IMR-90 (cell line): ENCODE data around the gene NQO2. TPM values are rescaled to one million over a fixed set of nuclear protein-coding genes. Genes with fewer than 3 reads are reported as not detected.

ENCODE experiments used
- ATAC-seq: fragments of 200-7000 bp; cut with Tn5 transposase; 2 replicates; pipeline ENCODE4 v1.9.1; 2020; ENCODE audit warnings: low read depth, mild to moderate bottlenecking, moderate library complexity
- BruUV-seq: library from RNA; stranded (reverse); fragments of 400-500 nt; replicated peaks from 2 replicates; lab custom pipeline; 2021; lab: Mats Ljungman, UMichigan
- CTCF ChIA-PET: fragments of 300-600 bp; formaldehyde crosslinking; extraction: SDS; loops from one replicate; lab custom pipeline; 2021; ENCODE audit warnings: antibody characterized with exemption; lab: Yijun Ruan, JAX
- POLR2A ChIA-PET: fragments of 300-600 bp; sonication (Branson Sonifier 250); formaldehyde crosslinking; loops from one replicate; lab custom pipeline; 2022; ENCODE audit warnings: antibody characterized with exemption; ENCODE audit not compliant: unreplicated experiment; lab: Charles Lee
- DNase-seq: peaks from one replicate; pipeline ENCODE4 v3.0.0; 2013
- H2AFZ ChIP-seq: replicated peaks from 2 replicates; pipeline ENCODE3; 2013; ENCODE audit warnings: low read length, mild to moderate bottlenecking; ENCODE audit not compliant: poor library complexity
- H2AK5ac ChIP-seq: 2 replicates; pipeline ENCODE4 v1.6.1; 2013; ENCODE audit warnings: low read depth, low read length, inconsistent platforms
- H2AK9ac ChIP-seq: replicated peaks from 2 replicates; pipeline ENCODE3; 2013; ENCODE audit warnings: mild to moderate bottlenecking, low read depth, low read length, moderate library complexity; ENCODE audit not compliant: poor library complexity
- H2BK120ac ChIP-seq: 2 replicates; pipeline ENCODE4 v1.6.1; 2013; ENCODE audit warnings: low read depth, low read length, inconsistent platforms
- H2BK15ac ChIP-seq: 3 replicates; pipeline ENCODE4 v1.6.1; 2013; ENCODE audit warnings: low read depth, low read length, inconsistent platforms
- H2BK20ac ChIP-seq: 2 replicates; pipeline ENCODE4 v1.6.1; 2013; ENCODE audit warnings: low read depth, mild to moderate bottlenecking, inconsistent platforms, low read length, moderate library complexity
- H2BK5ac ChIP-seq: 2 replicates; pipeline ENCODE4 v1.6.1; 2013; ENCODE audit warnings: mild to moderate bottlenecking, low read depth, low read length, inconsistent platforms; ENCODE audit not compliant: poor library complexity, severe bottlenecking
- H3K14ac ChIP-seq: replicated peaks from 2 replicates; pipeline ENCODE4 v1.6.1; 2013; ENCODE audit warnings: low read depth, low read length, inconsistent platforms
- H3K18ac ChIP-seq: 2 replicates; pipeline ENCODE4 v1.6.1; 2013; ENCODE audit warnings: low read depth, low read length, control low read depth
- H3K23ac ChIP-seq: 2 replicates; pipeline ENCODE4 v1.6.1; 2013; ENCODE audit warnings: low read depth, low read length, inconsistent platforms
- H3K27ac ChIP-seq: 2 replicates; pipeline ENCODE4 v1.5.1; 2013; ENCODE audit warnings: mild to moderate bottlenecking, control low read depth, low read length; ENCODE audit not compliant: insufficient read depth
- H3K27me3 ChIP-seq: 2 replicates; pipeline ENCODE4 v1.6.1; 2013; ENCODE audit warnings: low read length; ENCODE audit not compliant: control insufficient read depth, insufficient read depth
- H3K36me3 ChIP-seq: 2 replicates; pipeline ENCODE4 v1.6.1; 2013; ENCODE audit warnings: low read length, mixed read lengths; ENCODE audit not compliant: control insufficient read depth, insufficient read depth
- H3K4ac ChIP-seq: 2 replicates; pipeline ENCODE4 v1.6.1; 2013; ENCODE audit warnings: low read depth, low read length, inconsistent platforms
- H3K4me1 ChIP-seq: 2 replicates; pipeline ENCODE4 v1.6.1; 2013; ENCODE audit warnings: low read length, mixed read lengths; ENCODE audit not compliant: control insufficient read depth, insufficient read depth
- H3K4me2 ChIP-seq: 2 replicates; pipeline ENCODE4 v1.6.1; 2013; ENCODE audit warnings: low read depth, mild to moderate bottlenecking, control low read depth, low read length, moderate library complexity
- H3K4me3 ChIP-seq: 2 replicates; pipeline ENCODE4 v1.5.1; 2013; ENCODE audit warnings: low read depth, mild to moderate bottlenecking, control low read depth, low read length, moderate library complexity; ENCODE audit not compliant: insufficient read depth
- H3K56ac ChIP-seq: 2 replicates; pipeline ENCODE4 v1.6.1; 2013; ENCODE audit warnings: low read length, inconsistent platforms; ENCODE audit not compliant: insufficient read depth; ENCODE audit errors: extremely low read depth
- H3K79me1 ChIP-seq, 2 experiments: 2 replicates each; pipeline ENCODE4 v1.6.1; 2013; ENCODE audit warnings: low read length in 2 of 2, inconsistent platforms in 1 of 2, low read depth in 1 of 2
- H3K9ac ChIP-seq: 2 replicates; pipeline ENCODE4 v1.6.1; 2013; ENCODE audit warnings: low read depth, low read length, control low read depth
- H3K9me1 ChIP-seq: 2 replicates; pipeline ENCODE4 v1.6.1; 2013; ENCODE audit warnings: low read length, inconsistent platforms; ENCODE audit not compliant: insufficient read depth
- H3K9me3 ChIP-seq: 2 replicates; pipeline ENCODE4 v1.6.1; 2013; ENCODE audit warnings: low read length; ENCODE audit not compliant: control insufficient read depth, insufficient read depth
- H4K20me1 ChIP-seq: 2 replicates; pipeline ENCODE4 v1.6.1; 2013; ENCODE audit warnings: low read length, inconsistent platforms; ENCODE audit not compliant: insufficient read depth
- H4K5ac ChIP-seq: 2 replicates; pipeline ENCODE4 v1.6.1; 2013; ENCODE audit warnings: mild to moderate bottlenecking, low read depth, low read length, control low read depth
- H4K8ac ChIP-seq, 2 experiments: 2 replicates each; pipeline ENCODE4 v1.6.1; 2013; ENCODE audit warnings: low read depth in 2 of 2, low read length in 2 of 2, control low read depth in 1 of 2, inconsistent platforms in 1 of 2
- H4K91ac ChIP-seq: 2 replicates; pipeline ENCODE4 v1.6.1; 2013; ENCODE audit warnings: low read depth, low read length, inconsistent platforms; ENCODE audit not compliant: insufficient read depth
- RFX5 ChIP-seq: IDR thresholded peaks from 2 replicates; pipeline ENCODE4 v1.8.0; 2012; ENCODE audit warnings: low read depth, mild to moderate bottlenecking, low read length, moderate library complexity
- WGBS, 2 experiments: methylation state at CpG; one replicate each; pipeline versions ENCODE4 v1.1.5 to v1.1.7; 2013; ENCODE audit warnings: missing lambda C conversion rate in 2 of 2; ENCODE audit not compliant: insufficient read length in 1 of 2; ENCODE audit errors: extremely low coverage in 2 of 2; 5-methylcytosine and 5-hydroxymethylcytosine counted together
- dilution Hi-C: fragments of 300-500 bp; cut with HindIII; formaldehyde crosslinking; loops from one replicate; pipeline ENCODE4 v1.14.3; 2018; ENCODE audit warnings: low sequenced_read_pairs; ENCODE audit not compliant: unreplicated experiment
- in situ Hi-C: fragments of 300-500 bp; cut with MboI; formaldehyde crosslinking; loops from 3 replicates; pipeline ENCODE4 v1.14.3; 2019; ENCODE audit warnings: low sequenced_read_pairs, inconsistent platforms, mixed read lengths
- intact Hi-C: fragments of 100-400 bp; cut with micrococcal nuclease; formaldehyde crosslinking; loops from 2 replicates; pipeline ENCODE4 v1.10.0; 2022
- polyA plus RNA-seq, 3 experiments: library from polyadenylated mRNA; depleted of rRNA; stranded (reverse); fragments of >200 nt; gene quantifications; 2 replicates each; pipeline ENCODE4 v1.2.3, GENCODE V29; 2012; ENCODE audit warnings: low replicate concordance in 1 of 3
- total RNA-seq: library from RNA; depleted of rRNA; stranded (reverse); fragments of >200 nt; gene quantifications from 2 replicates; pipeline ENCODE4 v1.2.3, GENCODE V29; 2012

NQO2 gene
- total and polyA plus RNA-seq, 2 of the 4 experiments (the other 2 are of a cell fraction) = 42.5 to 72.1 TPM

GRCh38 chr6:3035397-3035796 is 35.7 kb downstream of the NQO2 start:
- Histone ChIP-seq H2BK15ac (no peak overlapping the region), H2AFZ (no peak overlapping the region), H3K56ac (no peak overlapping the region), H3K27ac (no peak overlapping the region), H3K23ac (no peak overlapping the region), H3K18ac (no peak overlapping the region), H4K5ac (no peak overlapping the region), H4K20me1 (no peaks in the 10 kb centered on the region), H4K8ac (no peak overlapping the region), H3K4me1 (no peaks in the 10 kb centered on the region), H3K36me3 (no peaks in the 10 kb centered on the region), H3K4me2 (no peak overlapping the region), H3K4me3 (no peak overlapping the region), H3K9me1 (no peaks in the 10 kb centered on the region), H4K91ac (no peak overlapping the region), H2AK5ac (no peak overlapping the region), H3K79me1 (no peaks in the 10 kb centered on the region), H3K9me3 (no peaks in the 10 kb centered on the region), H3K4ac (no peak overlapping the region), H3K14ac (no peak overlapping the region), H2AK9ac (no peak overlapping the region), H2BK120ac (no peak overlapping the region), H3K27me3 (peaks cover 11% of the 10 kb centered on the region), H2BK5ac (no peak overlapping the region), H3K9ac (no peak overlapping the region), H2BK20ac (no peak overlapping the region)
- CTCF ChIA-PET = interaction anchor here (0.6 kb wide), 1 partner anchor 22 kb away, joined by 5 read pairs; no protein-coding TSS in a partner anchor
- in situ Hi-C loops (no loop called here), dilution Hi-C loops (no loop called here), intact Hi-C loops (no loop called here)
- 30% methylated on average over 2 of the region's 5 CpGs; no CpG with 5 or more reads in 1 of the 2 experiments for WGBS, 2 experiments
- TF ChIP-seq RFX5 = no peak
- ATAC-seq (no peak), DNase-seq (no peak)
- BruUV-seq = no TSS peak
- POLR2A ChIA-PET = no interaction called here
